Transverse colon (tissue), 4 donors: ENCODE results near the gene TNF. TPM values are rescaled to one million over a fixed set of nuclear protein-coding genes. Genes with fewer than 3 reads are reported as not detected.

Experiments
- DNase-seq: peaks from one replicate; pipeline ENCODE4 v3.0.0-alpha.2; 2019
- H3K27ac ChIP-seq, 4 donors: fragments of 200-600 bp; sonication (generic); 2 replicates each; pipeline ENCODE4 v1.5.1; 2016 to 2018; ENCODE audit warnings: inconsistent platforms in 4 of 4
- H3K27me3 ChIP-seq: fragments of 200-600 bp; sonication (generic); 2 replicates; pipeline ENCODE4 v1.5.1; 2017; ENCODE audit warnings: inconsistent platforms
- H3K36me3 ChIP-seq, 4 donors: fragments of 200-600 bp; sonication (generic); 2 replicates each; pipeline ENCODE4 v1.5.1; 2017 to 2019; ENCODE audit warnings: inconsistent platforms in 4 of 4
- H3K4me1 ChIP-seq, 4 donors: fragments of 200-600 bp; sonication (generic); 2 replicates each; pipeline ENCODE4 v1.5.1; 2017 to 2020; ENCODE audit warnings: inconsistent platforms in 4 of 4
- H3K4me3 ChIP-seq, 4 donors: fragments of 200-600 bp; sonication (generic); 1 replicate in 1 of 4; 2 replicates in 3 of 4; pipeline versions ENCODE4 v1.5.1 to v1.6.1; 2017 to 2019; ENCODE audit warnings: inconsistent platforms in 4 of 4
- H3K9me3 ChIP-seq, 2 donors: fragments of 200-600 bp; sonication (generic); 2 replicates each; pipeline ENCODE4 v1.5.1; 2017 to 2019; ENCODE audit warnings: inconsistent platforms in 2 of 2
- CTCF ChIP-seq, 5 experiments: fragments of 200-600 bp in 3 of 5; fragments of 450-650 bp in 2 of 5; sonication (generic) in 3 of 5; IDR thresholded peaks; 1 replicate in 2 of 5; 2 replicates in 3 of 5; pipeline ENCODE4 v1.5.1; 2016 to 2017; ENCODE audit warnings: antibody characterized with exemption in 5 of 5, inconsistent platforms in 3 of 5, mild to moderate bottlenecking in 2 of 5, moderate library complexity in 1 of 5
- EP300 ChIP-seq: sonication (generic); formaldehyde crosslinking; IDR thresholded peaks from one replicate; pipeline ENCODE4 v1.6.1; 2017; ENCODE audit warnings: antibody characterized with exemption, low read depth
- POLR2A ChIP-seq: fragments of 450-650 bp; IDR thresholded peaks from one replicate; pipeline ENCODE4 v1.6.1; 2016; ENCODE audit warnings: antibody characterized with exemption, mild to moderate bottlenecking, moderate library complexity
- POLR2AphosphoS5 ChIP-seq, 3 donors: sonication (generic); formaldehyde crosslinking; IDR thresholded peaks; one replicate each; pipeline ENCODE4 v1.6.1; 2016; ENCODE audit warnings: antibody characterized with exemption in 3 of 3
- WGBS, 2 donors: methylation state at CpG; one replicate each; pipeline ENCODE4 v1.1.5; 2018; ENCODE audit warnings: low coverage in 1 of 2; 5-methylcytosine and 5-hydroxymethylcytosine counted together
- in situ Hi-C, 4 donors: fragments of 200-750 bp; cut with MboI; loops; one replicate each; pipeline versions ENCODE4 v1.15.0 to v1.15.1; 2017; ENCODE audit warnings: low sequenced_read_pairs in 3 of 4, low pct_ligation_motif_present in 1 of 4, low pct_unique_long_range_greater_than_20kb in 1 of 4
- intact Hi-C: fragments of 100-400 bp; cut with DNase I; formaldehyde crosslinking; loops from one replicate; pipeline ENCODE4 v1.15.1; 2023; ENCODE audit warnings: low total_unique reads
- total RNA-seq, 4 donors: library from RNA; depleted of rRNA; stranded (reverse); fragments of >200 nt; gene quantifications; one replicate each; pipeline ENCODE4 v1.1.0, GENCODE V29; 2016

Gene TNF
- 1 to 10 TPM in 1 of 4 donors, under 1 TPM in 1, not detected in 2; 0.41 to 1.1 TPM for total RNA-seq

- in situ Hi-C loops = no loop called here
- TF ChIP-seq CTCF (IDR thresholded peaks at IDR 0.05) (no peak), POLR2AphosphoS5 (IDR thresholded peaks at IDR 0.05) (peak; percentile 47 to 75 (median 69)), POLR2A (peak; percentile 69), EP300 (no peak)
- DNase-seq = peak; percentile 68
- peak within 1 kb of the TSS in 3 of 4 donors; percentile 12 to 37 (median 19) for H3K4me3 ChIP-seq
- no peaks in the 10 kb centered on the region for H3K27me3 ChIP-seq
- H3K9me3 ChIP-seq = no peaks in the 10 kb centered on the region
- H3K27ac ChIP-seq = peak within 1 kb of the TSS; percentile 48 to 74 (median 72)
- intact Hi-C loops = no loop called here
- peaks cover 0 to 9% (median under 1%) of the 10 kb centered on the region in 4 donors for H3K4me1 ChIP-seq
- H3K36me3 ChIP-seq = no peaks in the 10 kb centered on the region
- WGBS, 2 donors = 40 to 41% methylated on average over 3 to 19 of the region's 19 CpGs
Observed at GRCh38 chr6:31575335-31575901, at the start of gene TNF. TSS of gene TNF (plus strand) at chr6:31575565. CDS start at chr6:31575742, 177 bp downstream.

- TF ChIP-seq CTCF (IDR thresholded peaks at IDR 0.05) (no peak), POLR2A (no peak), EP300 (no peak), POLR2AphosphoS5 (IDR thresholded peaks at IDR 0.05) (no peak)
- intact Hi-C loops = no loop called here
- 60 to 61% methylated on average over 2 to 4 of the region's 4 CpGs for WGBS, 2 donors
- no peak overlapping the region for H3K27ac ChIP-seq
- peaks cover 0 to 11% (median 7%) of the 10 kb centered on the region in 4 donors for H3K36me3 ChIP-seq
- in situ Hi-C loops = no loop called here
- H3K4me1 ChIP-seq = no peaks in the 10 kb centered on the region
- H3K9me3 ChIP-seq = no peaks in the 10 kb centered on the region
- H3K27me3 ChIP-seq = no peaks in the 10 kb centered on the region
- DNase-seq = no peak
- no peak overlapping the region for H3K4me3 ChIP-seq
Observed at GRCh38 chr6:31525932-31526591, 49.3 kb upstream of the TNF start.

DNA sequence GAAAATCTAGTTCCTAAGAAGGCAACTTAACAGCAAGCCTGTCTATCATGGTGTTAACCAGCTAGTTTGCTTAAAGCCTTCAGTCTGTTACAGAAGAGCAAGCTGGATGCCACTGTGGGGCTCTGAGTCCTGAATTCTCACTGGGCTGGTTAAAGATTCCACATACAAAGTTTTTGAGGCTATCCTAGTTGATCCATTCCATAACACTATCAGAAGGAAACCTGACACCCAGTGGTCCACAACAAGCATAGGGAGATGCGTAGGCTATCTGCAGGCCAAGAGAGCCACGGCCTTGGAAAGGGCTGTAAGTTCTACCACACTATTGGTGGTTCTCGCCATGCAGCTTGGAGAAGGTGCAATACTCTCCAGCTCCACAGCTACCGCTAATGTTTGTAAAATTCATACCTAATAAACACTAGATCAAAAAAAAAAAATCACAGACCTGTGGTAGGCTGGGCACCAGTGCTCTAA lies 47.0 kb upstream of the TNF start:
- DNase-seq = no peak
- in situ Hi-C loops (no loop called here), intact Hi-C loops (no loop called here)
- Histone ChIP-seq H3K27ac (no peak overlapping the region), H3K4me3 (no peak overlapping the region), H3K9me3 (no peaks in the 10 kb centered on the region), H3K27me3 (no peaks in the 10 kb centered on the region), H3K36me3 (peaks cover 0 to 32% (median 18%) of the 10 kb centered on the region in 4 donors), H3K4me1 (no peaks in the 10 kb centered on the region)
- WGBS, 2 donors = 80 to 88% methylated on average over 1 to 4 of the region's 4 CpGs
- TF ChIP-seq CTCF (IDR thresholded peaks at IDR 0.05) (no peak), POLR2AphosphoS5 (IDR thresholded peaks at IDR 0.05) (no peak), POLR2A (no peak), EP300 (no peak)

DNA sequence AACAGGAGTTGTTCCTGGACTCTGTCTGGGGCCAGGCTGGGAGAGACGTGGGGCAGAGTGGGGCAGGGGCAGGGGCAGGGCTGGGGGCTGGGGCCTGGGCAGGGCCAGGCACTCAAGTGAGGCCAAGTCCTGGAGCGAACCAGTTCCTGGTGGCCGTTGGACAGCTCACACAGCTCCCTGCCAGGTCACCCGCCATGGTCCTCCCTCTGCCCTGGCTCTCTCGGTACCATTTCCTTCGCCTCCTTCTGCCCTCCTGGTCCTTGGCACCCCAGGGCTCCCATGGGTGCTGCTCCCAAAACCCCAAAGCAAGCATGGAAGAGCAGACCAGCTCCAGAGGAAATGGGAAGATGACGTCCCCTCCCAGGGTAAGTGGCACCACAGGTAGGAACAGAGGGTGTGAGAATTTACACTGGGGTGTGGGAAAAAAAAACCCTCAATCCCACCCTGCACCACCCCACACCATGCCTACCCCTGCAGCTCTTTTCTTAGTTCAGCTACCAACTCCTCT lies 46.5 kb upstream of the TNF start, which contains the start of gene MCCD1:
MCCD1 (plus strand) TSS at position 142 of the 508 bp plus-strand sequence; CDS start at position 195, 53 bp downstream.
- in situ Hi-C loops = no loop called here
- H3K27ac ChIP-seq = no peak within 1 kb of the TSS

More for the DNA sequence above, 46.5 kb upstream of the TNF start, which contains the start of gene MCCD1:
- H3K9me3 ChIP-seq = no peaks in the 10 kb centered on the region
- no peak within 1 kb of the TSS for H3K4me3 ChIP-seq
- peaks cover 0 to 37% (median 20%) of the 10 kb centered on the region in 4 donors for H3K36me3 ChIP-seq
- 95% methylated on average over 2 of the region's 7 CpGs; no CpG with 5 or more reads in 1 of the 2 donors for WGBS, 2 donors
- H3K4me1 ChIP-seq = no peaks in the 10 kb centered on the region
- no peak for DNase-seq
- TF ChIP-seq POLR2AphosphoS5 (IDR thresholded peaks at IDR 0.05) (peak in 1 of 3 donors; percentile 2), POLR2A (no peak), EP300 (no peak), CTCF (IDR thresholded peaks at IDR 0.05) (no peak)
- no peaks in the 10 kb centered on the region for H3K27me3 ChIP-seq
- intact Hi-C loops = no loop called here
